Measurements from ENCODE around the gene PWWP2B.
"Not testable (repeated sequence)": the region's sequence is repeated elsewhere in the genome, so short reads cannot be mapped to it uniquely, and the experiment has no call there.

The PWWP2B gene

GRCh38 chr10:132382231-132382922, 14.6 kb upstream of the PWWP2B start:
- DNase-seq, result no peak

DNA sequence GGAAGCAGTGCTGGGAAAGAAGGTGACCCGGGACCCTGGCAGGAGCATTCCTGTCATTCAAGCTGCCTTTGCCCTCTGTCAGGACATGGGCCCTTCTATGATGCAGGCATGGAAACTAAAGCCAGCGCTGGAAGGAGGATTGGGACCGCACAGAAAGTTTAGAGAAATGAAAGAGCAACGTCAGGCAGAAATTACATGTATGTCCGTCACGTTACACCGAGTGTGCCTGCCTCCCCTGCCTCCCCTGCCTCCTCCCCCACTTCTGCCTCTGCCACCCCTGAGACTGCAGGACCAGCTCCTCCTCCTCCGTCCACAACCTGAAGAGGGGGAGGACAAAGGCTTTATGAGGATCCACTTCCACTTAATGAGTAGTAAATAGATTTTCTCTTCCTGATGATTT, 13.9 kb upstream of the PWWP2B start:
- DNase-seq, result no peak

- DNase-seq, result no peak
These were observed 13.2 kb upstream of the PWWP2B start for GRCh38 chr10:132383751-132384196.

DNA sequence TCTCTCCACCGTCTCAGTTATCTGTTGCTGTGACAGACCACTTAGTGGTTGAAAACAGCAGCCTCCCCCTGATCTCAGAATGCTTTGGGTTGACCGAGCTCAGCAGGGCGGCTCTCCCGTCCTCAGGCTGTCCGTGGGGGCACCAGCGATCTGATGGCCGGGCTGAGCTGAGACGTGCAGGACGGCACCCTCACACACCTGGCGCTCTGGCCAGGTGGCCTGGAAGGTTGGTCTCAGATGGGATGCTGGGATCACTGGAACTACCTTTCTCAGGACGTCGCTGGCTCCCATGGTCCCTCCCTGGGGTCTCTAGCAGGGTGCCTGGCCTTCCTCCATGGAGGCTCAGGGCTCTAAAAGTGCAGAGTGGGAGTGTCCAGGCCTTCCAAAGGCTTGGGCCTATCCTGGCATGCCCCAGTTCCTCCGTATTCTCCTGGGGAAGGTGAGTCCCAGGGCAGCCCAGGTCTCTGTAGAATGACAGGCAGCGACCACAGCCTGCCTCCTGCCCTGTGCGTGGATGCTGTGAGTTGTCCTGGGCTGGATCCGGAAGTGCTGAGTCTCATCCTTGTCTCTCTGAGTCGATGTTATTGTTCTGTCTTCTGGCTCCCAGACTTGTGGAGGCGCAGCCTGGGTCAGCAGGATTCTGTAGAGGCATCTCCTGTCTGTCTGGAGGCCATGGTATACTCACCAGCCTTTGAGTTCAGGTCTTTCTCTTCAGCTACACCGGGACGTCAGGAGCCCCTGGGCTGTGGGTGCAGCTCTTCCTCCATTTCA, 12.2 kb upstream of the PWWP2B start:
- DNase-seq, result no peak

- no peak for DNase-seq
These were observed 11.7 kb upstream of the PWWP2B start for GRCh38 chr10:132385389-132385667.

GRCh38 chr10:132385721-132386418, 11.1 kb upstream of the PWWP2B start:
- no peak for DNase-seq

DNA sequence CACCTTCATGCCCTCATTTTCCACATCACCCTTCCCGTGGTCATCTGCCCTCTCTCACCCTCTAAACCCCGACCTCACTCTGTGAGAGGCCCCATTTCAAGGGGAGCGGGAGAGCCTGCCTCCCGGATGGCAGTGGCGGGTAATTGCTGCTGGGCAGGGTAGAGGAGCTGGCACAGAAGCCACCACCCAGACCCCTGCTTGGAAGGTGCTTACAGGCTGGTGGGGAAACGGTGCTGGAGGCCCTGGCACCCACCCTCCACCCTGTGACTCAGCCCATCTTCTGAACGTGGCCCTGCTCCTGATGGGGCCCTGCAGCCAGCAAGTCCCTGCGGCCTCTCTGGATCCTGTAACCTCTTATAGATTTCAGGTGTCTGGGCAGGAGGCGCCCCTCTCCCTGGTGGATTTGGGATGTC, 10.6 kb upstream of the PWWP2B start:
- DNase-seq, result no peak

GRCh38 chr10:132386896-132387295, 10.1 kb upstream of the PWWP2B start:
- not testable (repeated sequence) for DNase-seq

GRCh38 chr10:132387764-132388210, 9.2 kb upstream of the PWWP2B start:
- DNase-seq, result no peak

GRCh38 chr10:132388891-132389432, 8.0 kb upstream of the PWWP2B start:
- no peak for DNase-seq

DNA sequence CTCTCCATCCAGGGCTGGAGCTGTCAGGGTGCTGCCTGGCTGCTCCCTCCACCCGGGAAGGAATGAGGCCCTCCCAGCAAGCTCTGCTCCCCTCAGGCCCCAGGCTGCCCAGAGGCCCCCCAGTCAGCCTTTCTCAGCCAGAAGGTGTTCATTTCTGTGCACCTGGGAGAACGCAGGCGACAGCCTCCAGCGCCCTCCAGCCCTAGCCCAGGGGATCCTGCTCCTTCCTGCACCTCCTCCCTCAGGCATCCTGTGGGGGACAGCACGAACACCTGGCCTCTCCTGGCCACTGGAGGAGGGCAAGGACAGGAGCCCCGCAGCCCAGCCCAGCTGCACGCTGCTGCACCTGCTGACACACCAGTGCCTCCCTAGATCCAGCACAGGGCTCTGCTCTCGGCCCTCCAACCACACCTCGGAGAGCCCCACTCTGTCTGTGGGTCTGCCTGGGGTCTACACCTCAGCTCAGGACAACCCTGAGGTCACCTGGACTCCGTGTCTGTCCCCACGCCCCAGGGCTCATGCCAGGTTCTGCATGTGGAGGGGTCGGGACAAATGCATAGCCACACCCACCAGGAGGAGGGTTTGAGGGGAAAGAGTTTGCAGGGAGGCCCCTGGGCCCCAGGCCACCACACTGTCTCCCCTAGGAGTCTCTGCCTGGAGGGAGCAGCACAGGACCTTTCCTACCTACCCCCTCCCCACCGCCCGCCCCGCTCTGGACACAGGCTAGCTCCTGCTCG, 7.4 kb upstream of the PWWP2B start:
- no peak for DNase-seq

DNA sequence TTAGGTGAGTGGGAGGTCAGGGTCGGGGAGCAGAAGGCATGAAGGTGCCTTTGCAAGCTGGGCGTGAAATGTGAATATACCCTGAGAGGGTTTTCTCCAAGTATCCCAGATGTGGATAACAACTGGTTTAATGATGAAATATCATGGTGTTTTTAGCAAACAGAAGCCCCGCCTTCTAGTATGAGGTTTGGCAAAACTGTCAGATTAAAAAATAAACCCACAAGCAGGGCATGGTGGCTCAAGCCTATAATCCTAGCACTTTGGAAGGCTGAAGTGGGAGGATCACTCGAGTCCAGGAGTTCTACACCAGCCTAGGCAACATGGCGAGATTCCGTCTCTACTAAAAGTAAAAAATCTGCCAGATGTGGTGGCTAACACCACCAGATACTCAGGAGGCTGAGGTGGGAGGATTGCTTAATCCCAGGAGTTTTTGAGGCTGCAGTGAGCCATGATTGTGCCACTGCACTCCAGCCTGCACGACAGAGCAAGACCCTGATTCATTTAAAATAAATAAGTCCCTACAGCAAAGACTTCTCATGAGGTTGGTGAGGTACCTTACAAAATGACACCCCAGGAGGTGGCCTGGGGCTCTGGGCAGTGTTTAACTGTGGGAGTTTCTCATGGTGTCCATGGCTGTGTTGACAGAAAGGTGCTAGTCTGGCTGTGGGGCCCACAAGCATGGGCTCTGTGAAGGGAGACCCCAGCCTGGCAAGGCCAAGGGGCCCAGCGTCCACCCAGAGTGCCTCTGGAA, 6.7 kb upstream of the PWWP2B start:
- DNase-seq, result no peak

GRCh38 chr10:132390921-132391675, 5.9 kb upstream of the PWWP2B start:
- no peak for DNase-seq

GRCh38 chr10:132391676-132392020, 5.4 kb upstream of the PWWP2B start:
- no peak for DNase-seq

- no peak for DNase-seq
These were observed 4.7 kb upstream of the PWWP2B start for GRCh38 chr10:132392184-132392800.

DNA sequence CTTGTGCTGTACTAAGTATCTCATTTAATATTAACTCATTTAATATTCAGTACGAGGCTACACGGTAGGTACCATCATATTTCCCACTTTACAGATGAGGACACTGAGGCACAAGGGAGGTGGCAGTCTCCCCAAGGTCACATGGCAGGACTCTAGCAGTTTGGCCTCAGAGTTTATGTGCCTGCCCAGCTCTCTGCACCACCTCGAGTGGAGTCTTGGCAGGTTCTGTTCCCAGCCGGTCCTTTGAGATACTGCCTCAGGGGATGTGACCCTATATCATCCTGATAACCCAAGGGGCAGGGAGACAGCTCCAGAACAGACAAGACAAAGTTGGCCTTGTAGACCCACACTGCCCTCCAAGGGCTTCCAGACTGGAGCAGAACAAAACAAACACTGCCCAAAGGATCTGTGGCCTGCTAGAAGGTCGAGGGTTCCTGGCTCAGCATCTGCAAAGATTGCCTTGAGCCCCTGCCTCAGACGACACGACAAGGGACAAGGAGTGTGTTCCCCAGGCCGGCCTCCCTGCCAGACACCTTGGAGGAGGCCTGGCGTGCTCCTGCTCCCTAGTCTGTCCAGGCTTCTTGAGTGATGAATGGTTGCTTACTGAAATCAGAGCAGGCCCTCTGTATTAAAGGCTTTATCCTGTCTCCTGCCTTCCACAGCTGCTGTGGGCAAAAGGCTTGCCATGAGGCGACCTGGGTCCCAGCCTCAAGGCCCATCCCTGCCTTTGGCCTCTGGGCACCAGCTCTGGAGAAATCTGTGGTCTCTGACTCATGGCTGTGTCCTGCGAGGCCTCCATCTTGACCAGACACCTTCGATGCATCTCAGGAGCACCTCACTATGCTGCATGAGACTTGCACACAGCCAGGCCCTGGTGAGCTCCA, 3.9 kb upstream of the PWWP2B start:
- no peak for DNase-seq

DNA sequence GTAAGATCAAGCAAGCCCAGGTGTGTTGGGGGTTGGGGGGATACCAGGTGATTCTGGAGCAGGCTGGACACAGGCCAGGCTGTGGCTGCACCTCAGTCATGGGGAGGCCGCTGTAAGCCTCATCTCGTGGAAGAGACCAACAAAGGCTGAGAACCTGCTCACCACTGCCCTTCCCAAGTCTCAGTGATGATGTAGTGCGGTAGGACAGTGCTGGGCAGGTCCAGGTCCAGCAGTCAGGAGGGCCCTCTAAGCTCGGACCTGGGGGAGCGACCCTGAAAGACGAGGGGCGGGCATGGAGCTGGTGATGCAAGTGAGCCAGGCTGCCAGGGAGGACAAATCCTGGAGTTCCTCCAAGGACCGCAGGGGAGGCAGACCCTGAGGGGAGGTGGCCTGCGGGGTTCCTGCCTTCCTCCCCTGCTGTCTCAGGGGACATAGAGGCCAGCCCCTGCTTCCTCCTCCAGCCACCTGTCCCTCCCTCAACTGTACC, 3.3 kb upstream of the PWWP2B start:
- DNase-seq, result no peak

DNA sequence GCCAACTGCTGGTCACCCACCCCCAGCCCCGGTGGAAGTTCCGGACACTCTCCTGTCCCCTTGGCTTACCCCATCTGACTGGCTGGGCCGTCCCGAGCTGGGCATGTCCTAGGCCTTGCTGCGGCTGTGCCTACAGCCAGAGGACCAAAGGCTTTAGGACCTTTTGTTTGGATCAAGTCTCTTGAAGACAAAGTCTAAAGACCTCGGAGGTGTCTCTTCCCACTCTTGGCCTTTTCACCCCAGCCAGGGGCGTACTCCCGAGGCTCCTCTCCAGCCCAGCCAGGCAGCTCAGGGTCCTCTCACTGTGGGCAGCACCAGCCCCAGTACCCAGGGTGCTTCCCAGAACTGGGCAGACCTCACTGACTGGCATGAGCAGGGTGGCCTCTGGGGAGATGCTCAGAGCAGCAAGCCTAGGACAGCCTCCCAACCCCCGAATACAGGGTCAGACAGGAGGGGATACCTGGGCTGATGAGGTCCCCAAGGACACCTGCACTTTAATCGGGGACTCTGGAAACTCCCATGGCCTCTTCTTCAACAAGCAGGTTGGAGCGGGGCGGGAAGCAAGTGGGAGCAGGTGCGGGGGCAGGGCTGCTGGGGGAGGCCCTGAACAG, 2.7 kb upstream of the PWWP2B start:
- DNase-seq, result no peak

GRCh38 chr10:132394936-132395703, 1.9 kb upstream of the PWWP2B start:
- no peak for DNase-seq
